GM12875 (cell line): ENCODE measurements around the gene KIFC3.

Experiments used
- H3K4me3 ChIP-seq: one replicate; pipeline ENCODE4 v1.5.1; 2011; ENCODE audit warnings: low read depth, low read length, control low read depth
- TF ChIP-seq, protein P1 (sequence below): IDR thresholded peaks from 2 replicates; pipeline ENCODE4 v1.5.1; 2011; ENCODE audit warnings: low read depth, mild to moderate bottlenecking, control low read depth, inconsistent platforms, low read length, moderate library complexity, borderline replicate concordance; ENCODE audit not compliant: insufficient read depth

KIFC3 gene

DNA sequence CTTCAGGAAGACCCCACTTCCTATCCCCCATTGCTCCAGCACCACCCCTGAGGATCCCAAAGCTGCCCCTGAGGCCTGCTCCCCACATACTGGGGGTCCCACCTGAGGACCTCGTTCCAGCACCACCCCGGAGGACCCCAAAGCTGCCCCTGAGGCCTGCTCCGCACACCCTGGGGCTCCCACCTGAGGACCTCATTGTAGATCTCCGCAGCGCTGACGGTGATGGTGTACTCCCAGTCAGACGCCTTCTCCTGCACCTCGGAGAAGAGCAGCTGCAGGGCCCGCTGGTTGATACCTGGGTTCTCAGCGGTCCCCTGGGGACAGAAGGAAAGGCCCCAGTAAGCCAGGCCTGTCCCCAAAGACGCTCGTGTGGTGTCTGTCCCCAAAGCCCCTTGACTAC is 40.3 kb downstream of the KIFC3 start:
- no peak overlapping the region for H3K4me3 ChIP-seq

DNA sequence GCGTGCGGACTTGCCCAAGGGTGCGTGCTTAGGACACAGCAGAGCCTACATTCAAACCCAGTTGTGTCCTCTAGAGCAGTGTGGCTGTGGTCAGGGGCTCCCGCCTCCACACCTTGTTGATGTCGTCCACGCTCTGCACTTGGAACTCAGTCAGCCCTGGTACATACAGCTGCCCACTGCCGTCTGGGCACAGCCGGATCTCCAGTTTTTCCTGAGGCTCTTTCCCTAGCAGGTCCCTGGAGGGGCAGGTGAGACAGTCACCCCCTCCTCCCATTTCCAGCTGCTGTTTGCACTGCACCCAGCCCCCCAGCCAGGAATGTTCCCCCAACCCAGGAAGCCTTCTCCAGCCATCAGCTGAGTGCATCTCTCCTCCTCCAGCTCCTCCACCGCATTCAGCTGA is 41.0 kb downstream of the KIFC3 start:
- TF ChIP-seq, protein P1, sequence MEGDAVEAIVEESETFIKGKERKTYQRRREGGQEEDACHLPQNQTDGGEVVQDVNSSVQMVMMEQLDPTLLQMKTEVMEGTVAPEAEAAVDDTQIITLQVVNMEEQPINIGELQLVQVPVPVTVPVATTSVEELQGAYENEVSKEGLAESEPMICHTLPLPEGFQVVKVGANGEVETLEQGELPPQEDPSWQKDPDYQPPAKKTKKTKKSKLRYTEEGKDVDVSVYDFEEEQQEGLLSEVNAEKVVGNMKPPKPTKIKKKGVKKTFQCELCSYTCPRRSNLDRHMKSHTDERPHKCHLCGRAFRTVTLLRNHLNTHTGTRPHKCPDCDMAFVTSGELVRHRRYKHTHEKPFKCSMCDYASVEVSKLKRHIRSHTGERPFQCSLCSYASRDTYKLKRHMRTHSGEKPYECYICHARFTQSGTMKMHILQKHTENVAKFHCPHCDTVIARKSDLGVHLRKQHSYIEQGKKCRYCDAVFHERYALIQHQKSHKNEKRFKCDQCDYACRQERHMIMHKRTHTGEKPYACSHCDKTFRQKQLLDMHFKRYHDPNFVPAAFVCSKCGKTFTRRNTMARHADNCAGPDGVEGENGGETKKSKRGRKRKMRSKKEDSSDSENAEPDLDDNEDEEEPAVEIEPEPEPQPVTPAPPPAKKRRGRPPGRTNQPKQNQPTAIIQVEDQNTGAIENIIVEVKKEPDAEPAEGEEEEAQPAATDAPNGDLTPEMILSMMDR = no peak

More for the DNA sequence above, 40.3 kb downstream of the KIFC3 start:
- TF ChIP-seq, protein P1 = no peak

DNA sequence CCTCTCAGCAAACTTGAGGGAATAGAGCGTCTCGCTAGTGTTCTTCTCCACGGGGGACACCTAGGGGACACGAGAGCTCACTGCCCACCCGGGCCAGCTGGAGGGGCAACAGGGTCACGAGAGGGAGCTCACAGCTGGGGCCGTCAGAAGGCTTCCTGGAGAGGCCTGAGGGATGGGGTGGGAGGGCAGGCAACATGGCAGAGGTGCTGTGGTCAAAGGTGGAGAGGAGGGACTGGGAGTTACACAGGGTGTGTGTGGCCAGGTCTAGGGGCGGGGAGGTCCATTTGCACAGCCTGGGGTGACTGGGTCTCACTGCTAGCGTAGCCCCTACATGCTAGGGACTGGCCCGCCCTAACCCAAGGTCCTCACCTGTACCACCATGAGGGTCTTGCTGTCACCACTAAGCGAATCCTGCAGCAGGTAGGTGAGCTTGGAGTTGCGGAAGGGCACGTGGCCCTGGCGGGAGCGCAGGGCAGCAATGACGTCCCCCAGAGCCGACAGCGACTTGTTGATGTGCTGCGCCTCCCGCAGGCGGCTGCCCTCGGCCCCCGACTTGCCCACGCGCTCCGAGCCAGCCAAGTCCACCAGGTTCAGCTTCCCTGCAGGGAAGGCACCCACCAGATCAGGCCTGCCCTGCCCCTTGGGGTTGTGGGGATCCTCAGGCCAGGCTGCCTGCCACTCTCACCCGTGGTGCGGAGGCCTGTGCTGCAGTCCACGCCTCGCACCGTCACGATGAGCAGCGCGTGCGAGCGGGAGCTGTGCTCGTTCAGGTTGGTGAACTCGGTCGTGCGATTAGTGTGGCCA is 41.7 kb downstream of the KIFC3 start:
- no peak overlapping the region for H3K4me3 ChIP-seq
- TF ChIP-seq, protein P1 = no peak

More for the DNA sequence above, 41.0 kb downstream of the KIFC3 start:
- H3K4me3 ChIP-seq = no peak overlapping the region

DNA sequence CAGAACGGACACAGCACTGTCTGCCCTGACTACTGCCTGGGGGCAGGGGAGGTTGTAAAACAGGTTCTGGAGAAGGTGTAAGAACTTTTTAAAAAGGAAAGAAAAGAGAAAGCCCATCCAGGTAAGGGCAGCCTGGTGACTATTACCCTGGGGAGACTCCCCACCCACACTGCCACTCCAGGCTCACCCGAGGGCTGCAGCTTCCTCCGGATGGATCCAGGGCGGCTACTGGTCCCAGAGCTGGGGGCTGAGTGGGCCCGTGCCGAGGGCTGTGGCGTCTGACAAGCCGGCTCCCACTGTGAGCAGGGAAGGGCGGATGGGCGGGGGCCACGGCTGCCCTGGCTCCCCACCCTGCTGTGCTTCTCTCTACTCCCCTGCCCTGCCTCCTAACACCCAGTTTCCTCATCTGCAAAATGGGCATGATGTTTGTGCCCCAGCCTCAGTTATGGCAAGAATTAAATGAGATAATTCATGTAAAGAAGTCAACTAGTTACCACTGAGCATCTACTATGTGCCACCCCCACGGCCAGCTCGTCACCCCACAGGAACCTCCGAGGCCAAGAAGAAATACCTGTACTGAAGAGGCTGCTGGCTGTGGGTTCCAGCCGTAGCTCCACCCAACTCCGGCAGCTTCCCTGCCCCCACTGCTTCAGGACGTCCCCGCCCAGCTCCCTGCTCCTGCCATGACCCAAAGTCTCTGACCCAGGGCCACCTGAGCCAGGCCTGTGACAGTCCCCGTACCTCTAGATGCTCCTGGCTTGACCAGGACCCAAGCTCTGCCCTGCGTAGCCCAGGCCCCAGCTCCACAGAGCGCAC is 42.5 kb downstream of the KIFC3 start:
- TF ChIP-seq, protein P1 = no peak
- H3K4me3 ChIP-seq = no peak overlapping the region

DNA sequence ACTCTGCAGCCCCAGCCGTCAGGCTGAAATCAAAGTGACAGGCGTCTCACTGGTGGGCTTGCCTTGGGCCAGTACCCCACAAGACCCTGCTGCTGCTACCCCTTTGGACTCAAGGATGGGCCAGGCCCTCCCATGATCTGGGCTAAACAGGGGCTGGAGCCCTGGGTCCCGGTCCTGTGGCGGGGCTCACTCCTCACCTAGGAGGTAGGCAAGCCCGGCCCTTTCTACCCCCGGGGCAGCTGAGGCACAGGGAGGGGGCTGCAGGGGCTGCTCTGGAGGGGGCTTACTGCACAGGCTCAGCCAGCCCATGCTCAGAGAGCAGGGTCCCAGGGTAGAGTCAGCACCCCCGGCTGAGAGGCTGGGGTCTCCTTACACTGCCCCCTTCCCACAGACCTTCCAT is 43.2 kb downstream of the KIFC3 start:
- no peak overlapping the region for H3K4me3 ChIP-seq
- TF ChIP-seq, protein P1 = no peak

DNA sequence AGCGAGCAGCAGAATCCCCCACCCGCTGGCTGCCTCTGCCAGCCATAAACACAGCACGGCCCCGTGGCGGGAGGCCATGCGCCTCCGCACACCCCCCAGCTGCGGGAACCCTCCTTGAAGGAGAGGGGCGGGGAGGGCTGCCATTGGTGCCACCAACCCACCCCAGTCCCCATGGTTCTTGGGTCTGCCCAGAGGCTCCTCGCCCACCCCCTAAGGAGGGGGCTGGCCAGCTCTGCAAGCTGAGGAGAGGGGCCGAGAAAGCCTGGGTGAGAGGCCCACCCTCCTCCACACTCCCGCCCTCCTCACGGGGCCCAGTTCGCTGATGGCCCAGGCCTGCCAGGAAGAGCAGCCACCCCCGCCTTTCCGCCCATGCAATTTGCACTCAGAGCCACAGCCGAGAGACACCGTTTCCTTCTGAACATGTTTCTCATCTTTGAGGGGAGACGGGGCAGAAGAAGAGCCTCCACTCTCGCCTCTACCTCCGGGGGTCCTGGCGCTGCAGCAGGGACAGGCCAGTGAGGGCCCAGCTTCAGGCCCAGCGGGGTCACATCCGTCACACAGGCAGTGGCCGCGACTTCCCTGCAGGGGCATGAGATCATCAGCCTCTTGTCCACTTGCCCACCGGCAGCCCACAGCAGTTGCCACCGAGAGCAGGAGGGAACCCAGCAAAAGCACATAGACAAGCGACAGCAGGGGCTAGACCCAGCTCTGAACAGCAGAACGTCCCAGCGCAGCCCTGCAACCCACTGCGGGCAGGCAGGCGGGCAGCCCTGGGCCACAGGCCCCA is 43.8 kb downstream of the KIFC3 start:
- TF ChIP-seq, protein P1 = no peak
- no peak overlapping the region for H3K4me3 ChIP-seq
